GM12878 (cell line): Measurements from ENCODE around the gene AKT1S1.

Experiments used
- CREM ChIP-seq: IDR thresholded peaks from 2 replicates; pipeline ENCODE4 v1.6.1; 2014; ENCODE audit warnings: antibody characterized with exemption, low read depth
- CTCF ChIP-seq, 3 experiments: IDR thresholded peaks in 2 of 3; conservative IDR thresholded peaks in 1 of 3; 2 replicates each; pipeline ENCODE4 v1.5.1; 2011; ENCODE audit warnings: low read depth in 3 of 3, low read length in 3 of 3, mild to moderate bottlenecking in 3 of 3, control low read depth in 2 of 3, moderate library complexity in 2 of 3, inconsistent platforms in 1 of 3, mixed read lengths in 1 of 3; ENCODE audit not compliant: control insufficient read depth in 2 of 3, insufficient read depth in 1 of 3; ENCODE audit errors: extremely low read depth in 1 of 3
- KLF5 ChIP-seq: fragments of 450-650 bp; IDR thresholded peaks from 2 replicates; pipeline ENCODE4 v1.6.1; 2014; ENCODE audit warnings: mild to moderate bottlenecking; ENCODE audit not compliant: partially characterized antibody
- MAX ChIP-seq: IDR thresholded peaks from 2 replicates; pipeline ENCODE4 v1.6.1; 2012; ENCODE audit warnings: low read depth, low read length, improper control_type of control experiment
- POLR2AphosphoS5 ChIP-seq: IDR thresholded peaks from 2 replicates; pipeline ENCODE4 v1.6.1; 2011; ENCODE audit warnings: mild to moderate bottlenecking, low read length, inconsistent platforms
- PRDM15 ChIP-seq: fragments of 450-650 bp; formaldehyde crosslinking; IDR thresholded peaks from 2 replicates; pipeline ENCODE4 v1.4.0; 2020; ENCODE audit warnings: mild to moderate bottlenecking, moderate library complexity
- REST ChIP-seq: IDR thresholded peaks from 2 replicates; pipeline ENCODE4 v1.6.1; 2012; ENCODE audit warnings: mild to moderate bottlenecking, low read depth, low read length
- SMC3 ChIP-seq: IDR thresholded peaks from 2 replicates; pipeline ENCODE4 v1.6.1; 2011; ENCODE audit warnings: low read length, improper control_type of control experiment, borderline replicate concordance
- ZNF384 ChIP-seq: IDR thresholded peaks from 2 replicates; pipeline ENCODE4 v1.6.1; 2012; ENCODE audit warnings: low read depth, mild to moderate bottlenecking, low read length, improper control_type of control experiment, borderline replicate concordance

- TF ChIP-seq CREM: 0 out of 2 replicates have a peak, but pooled peaks have one; percentile 34
- TF ChIP-seq PRDM15 (CRISPR knock-in tag): no peak
- no peak for TF ChIP-seq ZNF384
- peak; percentile 17 to 46 (median 28); a peak in 2 of 6 replicates for TF ChIP-seq CTCF (IDR thresholded peaks at IDR 0.05 in 2 of 3, conservative IDR thresholded peaks at IDR 0.05 in 1 of 3; ENCODE audit: control insufficient read depth in 2 of 3, extremely low read depth in 1 of 3, insufficient read depth in 1 of 3, low read depth in 3 of 3, low read length in 3 of 3)
- no peak for TF ChIP-seq KLF5
- no peak for TF ChIP-seq POLR2AphosphoS5
- no peak for TF ChIP-seq MAX
- TF ChIP-seq REST: no peak
- TF ChIP-seq SMC3: no peak; the same call in 1 of the 2 replicates
Measured at GRCh38 chr19:49916839-49917733, 39.9 kb upstream of the AKT1S1 start.
